Measurements from ENCODE around the gene PDXDC1.
"Not testable (repeated sequence)": the region's sequence is repeated elsewhere in the genome, so short reads cannot be mapped to it uniquely, and the experiment has no call there.

PDXDC1 gene

DNA sequence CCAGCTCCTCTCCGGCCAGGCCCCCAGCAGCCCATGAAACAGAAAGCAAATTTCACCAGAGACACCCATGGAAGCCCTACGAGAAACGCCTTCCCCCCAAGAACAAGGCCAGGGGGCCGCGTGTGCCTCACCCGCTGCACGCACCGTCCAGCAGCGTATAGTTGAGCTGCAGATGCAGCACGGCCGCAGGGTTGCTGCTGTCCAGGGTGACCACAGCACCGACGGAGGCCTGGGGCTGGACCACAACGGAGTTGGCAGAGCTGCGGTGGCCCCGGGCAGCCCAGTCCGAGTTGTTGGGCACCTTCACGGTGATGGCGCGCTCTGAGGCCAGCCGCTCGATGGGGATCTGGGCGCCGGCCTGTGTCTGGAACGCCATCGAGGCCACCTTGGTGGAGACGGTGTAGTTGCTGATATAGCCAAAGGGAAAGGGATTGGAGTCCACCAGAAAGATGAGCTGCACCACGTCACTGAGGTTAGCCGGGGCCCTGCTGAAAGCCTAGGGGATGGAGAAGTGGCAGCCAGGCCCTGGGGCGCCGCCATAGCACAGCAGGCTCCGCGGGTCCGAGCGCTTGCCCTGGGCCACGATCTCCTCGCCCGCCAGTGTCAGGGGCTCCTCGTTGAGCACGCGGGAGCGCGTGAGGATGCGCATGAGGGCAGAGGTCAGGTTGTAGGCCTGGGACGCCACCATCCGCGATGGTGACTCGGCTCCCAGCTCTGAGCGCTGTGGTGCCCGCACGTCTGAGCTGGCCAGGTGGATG, 156.3 kb downstream of the PDXDC1 start:
- not testable (repeated sequence) for DNase-seq (ENCODE audit: low read depth in 2 of 2, low spot score in 1 of 2)

- not testable (repeated sequence) for DNase-seq (ENCODE audit: low read depth in 2 of 2, low spot score in 1 of 2)
Measured at GRCh38 chr16:15132719-15133428, 158.0 kb downstream of the PDXDC1 start.

DNA sequence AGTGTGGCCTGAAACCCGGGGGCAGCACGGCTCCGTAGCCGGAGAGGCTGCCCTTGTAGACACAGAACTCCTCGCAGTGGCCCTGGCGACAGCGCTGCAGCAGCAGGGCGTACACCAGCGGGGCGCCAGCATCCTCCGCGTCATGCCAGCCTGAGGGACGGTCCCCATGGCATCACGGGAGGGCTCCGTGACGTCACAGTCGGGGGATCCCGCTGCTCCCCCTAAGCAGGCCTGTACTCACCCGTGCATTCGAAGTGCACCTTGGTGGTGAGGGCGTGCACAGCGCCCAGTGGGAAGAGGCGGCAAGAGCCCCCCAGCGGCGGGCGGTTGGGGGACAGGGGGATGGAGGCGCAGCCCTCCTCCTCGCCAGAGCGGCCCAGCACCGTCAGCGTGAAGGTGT, 158.7 kb downstream of the PDXDC1 start:
- DNase-seq (ENCODE audit: low read depth in 2 of 2, low spot score in 1 of 2) = not testable (repeated sequence)

DNA sequence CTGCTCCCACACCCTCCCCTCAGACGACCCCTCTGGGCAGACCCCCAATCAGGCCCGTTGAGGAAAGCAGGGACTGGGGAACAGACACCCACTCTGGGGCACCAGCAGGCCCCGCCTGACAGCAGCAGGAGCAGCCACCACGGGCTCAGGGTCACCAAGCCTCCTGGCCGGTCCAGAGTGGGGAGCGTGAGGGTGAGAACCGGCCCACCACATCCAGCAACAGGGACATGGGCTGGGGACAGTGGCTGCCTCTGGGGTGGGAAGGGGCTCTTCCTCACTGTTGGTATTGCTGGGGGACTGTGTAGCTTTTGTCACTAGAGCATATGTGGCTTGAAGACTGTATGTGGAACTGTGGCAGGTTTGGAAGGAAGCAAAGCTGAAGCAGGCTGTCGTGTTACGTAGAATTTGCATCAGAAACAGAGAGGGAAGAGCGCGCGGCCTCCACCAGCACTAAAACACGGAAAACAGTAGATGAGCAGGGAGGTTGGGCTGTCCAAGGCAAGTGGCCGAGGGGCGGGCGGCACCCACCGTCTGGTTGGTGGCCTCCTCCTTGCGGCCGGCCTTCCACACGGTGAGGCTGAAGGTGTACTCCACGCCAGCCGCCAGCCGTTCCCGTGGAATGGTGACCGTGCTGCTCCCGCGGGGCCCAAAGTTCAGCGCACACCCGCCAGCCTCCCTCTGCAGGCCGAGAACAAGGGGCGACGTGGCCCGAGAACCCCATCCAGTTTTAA, 160.1 kb downstream of the PDXDC1 start:
- not testable (repeated sequence) for DNase-seq (ENCODE audit: low read depth in 2 of 2, low spot score in 1 of 2)

DNA sequence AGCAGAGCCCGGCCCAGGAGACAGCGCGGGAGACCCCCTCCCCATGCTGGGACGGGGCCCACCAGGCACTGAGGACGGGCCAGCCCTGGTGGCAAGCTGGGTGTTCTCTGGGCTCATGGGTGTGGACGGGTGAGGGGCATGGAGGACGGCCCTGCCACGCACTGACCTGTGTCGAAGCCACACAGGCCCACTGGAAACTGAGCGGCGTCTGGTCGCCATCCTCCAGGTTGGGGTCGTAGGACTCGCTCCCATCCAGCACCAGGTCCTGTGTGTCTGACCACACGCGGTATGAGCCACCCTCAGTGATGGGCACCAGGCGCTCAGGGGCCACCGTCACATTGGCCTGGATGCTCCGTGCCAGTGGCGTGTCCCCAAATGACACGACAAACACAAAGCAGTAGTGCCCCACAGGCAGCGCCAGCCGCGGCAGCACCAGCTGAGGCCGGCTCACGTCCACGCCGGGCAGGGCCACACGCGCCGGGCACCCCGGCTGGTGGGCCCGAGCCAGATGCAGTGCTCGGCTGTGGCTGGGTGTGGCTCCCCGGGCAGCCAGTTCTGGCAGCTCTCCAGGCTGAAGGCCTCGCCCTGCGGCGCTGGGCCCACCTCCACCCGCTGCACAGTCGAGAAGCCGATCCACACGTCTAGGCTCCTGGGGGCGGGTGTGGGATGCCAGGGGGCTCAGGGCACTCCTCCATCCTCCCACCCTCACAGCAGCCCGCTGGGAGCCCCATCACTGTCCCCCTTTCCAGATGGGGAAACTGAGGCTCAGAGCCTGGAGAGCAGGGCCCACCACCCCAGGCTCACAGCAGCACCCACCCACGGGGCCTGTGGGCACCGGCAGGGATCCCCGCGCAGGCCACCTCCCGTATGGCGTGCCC, 160.9 kb downstream of the PDXDC1 start:
- DNase-seq (ENCODE audit: low read depth in 2 of 2, low spot score in 1 of 2) = not testable (repeated sequence)

- DNase-seq (ENCODE audit: low read depth in 2 of 2, low spot score in 1 of 2) = not testable (repeated sequence)
Measured at GRCh38 chr16:15137514-15137913, 162.7 kb downstream of the PDXDC1 start.

GRCh38 chr16:15140444-15141365, 165.9 kb downstream of the PDXDC1 start:
- not testable (repeated sequence) for DNase-seq (ENCODE audit: low read depth in 2 of 2, low spot score in 1 of 2)

- no peak for DNase-seq (ENCODE audit: low read depth in 2 of 2, low spot score in 1 of 2)
Measured at GRCh38 chr16:15141586-15141985, 166.8 kb downstream of the PDXDC1 start.

DNA sequence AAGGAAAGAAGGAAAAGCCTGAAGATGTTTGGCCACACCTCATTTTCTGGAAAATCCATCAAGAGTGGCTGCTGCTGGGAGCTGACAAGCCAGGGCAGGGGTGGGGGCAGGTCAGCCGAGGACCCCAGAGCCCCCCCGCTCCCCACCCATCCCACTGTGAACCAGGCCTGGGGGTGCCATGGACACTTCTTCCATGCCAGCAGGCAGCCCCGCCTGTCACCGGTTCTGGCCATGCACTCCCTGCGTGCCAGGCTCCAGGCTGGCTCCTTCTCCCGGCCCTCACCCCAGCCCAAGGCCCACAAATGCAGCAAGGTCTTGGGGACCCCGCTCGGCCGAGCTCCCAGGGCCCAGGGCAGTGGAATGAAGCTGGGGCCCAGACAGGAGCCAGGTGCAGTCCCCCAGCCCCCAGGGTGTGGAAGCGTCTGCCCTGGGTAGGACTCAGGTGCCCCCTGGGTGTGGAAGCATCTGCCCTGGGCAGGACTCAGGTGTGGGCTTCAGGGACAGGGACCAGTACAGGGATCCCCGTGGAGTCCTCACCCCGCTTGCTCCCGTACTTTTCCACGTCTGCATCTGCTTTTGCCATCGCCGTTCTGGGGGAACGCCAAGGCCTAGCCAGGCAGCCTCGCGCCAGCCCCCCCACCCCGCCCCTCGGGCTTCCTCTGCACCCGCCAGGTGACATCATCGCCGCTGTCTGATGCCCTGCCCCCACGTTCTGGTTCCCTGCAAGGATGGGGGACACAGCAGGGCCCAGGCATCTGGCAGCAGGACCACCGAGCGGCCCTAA, 167.5 kb downstream of the PDXDC1 start:
- DNase-seq (ENCODE audit: low read depth in 2 of 2, low spot score in 1 of 2) = not testable (repeated sequence)

DNA sequence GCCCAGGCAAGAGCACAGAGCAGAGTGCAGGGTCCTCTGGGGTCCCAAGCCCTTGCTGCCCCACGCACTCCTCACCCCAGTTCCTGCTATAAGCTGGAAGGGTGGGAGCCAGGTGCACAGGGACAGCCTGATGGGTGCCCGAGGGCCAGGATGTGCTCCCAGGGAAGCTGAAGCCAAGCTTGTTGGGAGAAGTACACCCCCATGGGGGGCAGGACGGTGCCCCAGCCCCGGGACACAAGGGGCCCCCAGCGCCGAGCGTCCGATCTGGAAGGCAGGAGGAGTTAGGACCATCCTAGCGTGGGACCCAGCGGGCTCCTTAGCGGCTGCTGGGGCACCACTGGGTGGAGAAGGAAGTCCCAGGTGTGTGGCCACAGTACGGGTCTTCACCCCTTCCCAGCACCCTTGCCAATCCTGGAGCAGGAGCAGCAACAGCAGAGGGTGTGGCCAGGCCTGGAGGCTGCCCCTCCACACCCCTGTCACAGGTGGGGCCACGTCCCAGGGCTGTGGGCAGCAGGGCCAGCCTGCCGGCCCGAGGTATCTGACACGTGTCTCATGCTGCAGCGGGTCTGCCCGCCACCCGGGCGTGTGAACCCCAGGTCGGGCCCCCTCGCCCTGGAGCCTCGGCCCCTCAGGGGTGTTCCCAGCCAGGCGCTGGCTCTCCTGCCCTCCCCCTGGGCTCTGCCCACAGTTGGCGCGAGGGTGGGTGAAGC, 168.2 kb downstream of the PDXDC1 start:
- not testable (repeated sequence) for DNase-seq (ENCODE audit: low read depth in 2 of 2, low spot score in 1 of 2)

DNA sequence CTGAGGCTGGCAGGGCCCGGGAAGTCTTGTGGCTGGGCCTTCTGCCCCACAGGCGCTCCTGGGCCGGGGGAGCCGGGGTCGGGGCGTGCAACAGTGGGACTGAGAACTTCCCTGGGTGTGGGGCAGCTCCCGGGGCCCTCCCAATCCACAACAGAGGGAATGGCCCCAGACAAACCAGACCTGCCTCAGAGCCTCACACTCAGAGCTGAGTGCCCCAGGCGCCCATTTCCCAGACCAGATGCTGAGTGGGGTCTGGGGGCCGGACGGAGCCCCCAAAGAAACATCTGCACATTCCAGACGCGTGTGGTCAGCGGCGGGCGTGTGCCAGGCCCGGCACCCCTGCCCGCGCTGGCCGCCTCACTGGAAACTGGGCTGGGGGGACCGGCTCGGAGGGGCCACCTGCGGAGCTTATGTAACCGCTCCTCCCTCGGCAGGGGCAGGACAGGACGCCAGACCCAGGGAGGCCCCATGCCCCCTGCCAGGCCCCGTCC, 168.8 kb downstream of the PDXDC1 start:
- not testable (repeated sequence) for DNase-seq (ENCODE audit: low read depth in 2 of 2, low spot score in 1 of 2)

DNA sequence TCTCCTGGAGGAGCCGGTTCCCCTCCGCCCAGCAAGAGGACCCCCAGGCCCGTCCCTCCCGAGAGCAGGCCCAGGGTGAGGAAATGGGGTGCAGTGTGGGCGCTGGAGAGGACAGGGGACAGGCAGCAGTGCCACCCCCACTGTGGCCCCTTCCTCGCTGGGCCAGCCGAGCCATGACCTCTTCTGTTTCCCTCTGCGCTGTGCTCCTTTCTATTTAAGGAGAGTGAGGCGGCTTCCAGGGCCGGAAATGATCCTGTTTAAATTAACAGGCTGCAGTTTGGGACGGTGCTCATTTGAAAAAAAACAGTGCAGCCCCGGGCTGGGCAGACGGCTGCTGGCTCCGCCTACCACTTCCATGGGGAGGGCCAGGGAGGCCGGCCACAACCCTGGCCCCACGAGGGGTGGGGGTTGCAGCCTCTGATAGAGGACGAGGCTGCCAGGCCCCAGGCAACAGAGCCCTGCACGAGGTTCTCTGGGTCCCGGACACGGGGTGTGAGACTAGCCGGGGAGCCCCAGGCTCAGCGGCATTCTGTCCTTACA, 169.3 kb downstream of the PDXDC1 start:
- not testable (repeated sequence) for DNase-seq (ENCODE audit: low read depth in 2 of 2, low spot score in 1 of 2)

DNA sequence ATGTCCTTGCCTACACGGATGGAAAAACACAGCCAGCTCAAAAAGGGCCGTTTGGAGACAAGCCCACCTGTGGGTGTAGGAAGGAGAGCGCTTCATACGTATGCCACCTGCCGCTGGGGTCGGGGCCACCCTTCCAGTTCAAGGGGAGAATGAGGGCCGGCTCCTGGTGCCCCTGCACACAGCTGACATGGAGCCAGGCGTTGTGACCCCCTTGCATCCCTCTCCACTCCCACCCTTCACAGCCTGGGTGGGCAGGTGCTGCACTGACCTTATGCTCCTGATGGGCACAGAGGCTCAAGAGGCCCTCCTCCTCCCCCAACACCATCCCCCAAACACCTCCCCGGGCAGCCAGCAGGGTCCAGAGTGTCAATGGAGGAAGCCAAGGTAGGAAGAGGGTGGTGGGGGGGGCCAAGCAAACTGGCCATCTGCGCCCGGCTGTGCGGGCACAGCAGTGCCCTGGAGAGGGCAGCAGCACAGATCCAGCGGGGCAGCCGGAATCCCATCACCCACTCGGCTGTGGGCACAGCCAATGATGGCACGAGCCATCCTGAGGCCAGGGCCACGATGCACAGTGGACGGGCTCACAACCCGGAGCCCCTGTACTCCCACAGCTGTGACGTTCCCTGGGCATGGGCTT, 170.1 kb downstream of the PDXDC1 start:
- DNase-seq (ENCODE audit: low read depth in 2 of 2, low spot score in 1 of 2) = not testable (repeated sequence)

DNA sequence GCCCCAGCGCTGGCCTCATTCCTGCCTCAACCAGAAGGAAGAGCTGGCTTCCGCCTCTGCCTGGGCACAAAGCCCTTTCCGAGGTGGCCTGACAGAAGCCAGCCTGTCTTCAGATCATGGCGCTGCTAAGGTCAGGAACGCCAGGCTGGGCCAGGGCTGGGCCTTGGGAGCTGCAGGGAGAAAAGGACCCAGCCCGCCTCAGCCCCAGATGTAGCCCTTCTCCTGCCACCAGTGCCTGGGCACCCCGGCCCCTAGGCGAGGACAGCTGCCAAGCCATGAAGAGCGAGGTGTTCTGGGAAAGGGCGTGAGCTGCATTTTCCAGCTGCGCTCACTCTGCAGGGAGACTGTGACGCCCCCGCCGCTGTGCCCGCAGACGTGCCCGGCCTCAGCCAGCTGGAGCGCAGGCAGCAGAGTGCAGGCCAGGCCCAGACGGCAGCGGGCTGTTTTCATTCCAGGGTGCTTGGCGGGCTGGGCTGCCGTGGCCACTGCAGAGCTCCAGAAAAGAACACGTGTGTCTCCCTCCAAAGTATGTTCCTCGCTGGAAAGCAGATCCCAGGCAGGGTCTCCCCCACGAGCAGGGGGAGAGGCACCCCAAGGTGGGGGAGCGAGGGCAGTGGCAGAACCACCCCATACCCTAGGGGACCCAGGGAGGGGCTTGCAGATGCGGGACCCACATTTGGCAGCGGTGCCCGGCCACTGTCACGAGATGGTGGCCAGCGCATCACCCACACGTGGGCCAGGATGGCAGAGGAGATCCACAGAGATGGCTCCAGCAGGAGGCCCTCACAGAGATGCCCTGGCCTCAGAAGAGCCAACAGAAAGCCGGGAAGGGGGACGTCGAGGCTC, 170.8 kb downstream of the PDXDC1 start:
- not testable (repeated sequence) for DNase-seq (ENCODE audit: low read depth in 2 of 2, low spot score in 1 of 2)

GRCh38 chr16:15146264-15146662, 171.4 kb downstream of the PDXDC1 start:
- DNase-seq (ENCODE audit: low read depth in 2 of 2, low spot score in 1 of 2) = not testable (repeated sequence)

GRCh38 chr16:15148831-15149230, 174.0 kb downstream of the PDXDC1 start:
- not testable (repeated sequence) for DNase-seq (ENCODE audit: low read depth in 2 of 2, low spot score in 1 of 2)

Measured in stimulated activated CD8-positive, alpha-beta memory T cell treated with anti-CD3 and anti-CD28 coated beads, Interleukin-4, amount 100 ng/mL, for 4 hours (primary cell).